Stromal cell of bone marrow (primary cell): ENCODE results near the gene CYBB.

Source experiments
- DNase-seq: peaks from one replicate; pipeline ENCODE4 v3.0.0-alpha.2; 2012; ENCODE audit warnings: low read depth

Gene CYBB

GRCh38 chrX:37786624-37787422 lies 7.0 kb downstream of the CYBB start:
- DNase-seq: no peak

- DNase-seq: no peak
These were observed 7.6 kb downstream of the CYBB start for GRCh38 chrX:37787423-37787869.

GRCh38 chrX:37796310-37796709 lies 16.5 kb downstream of the CYBB start:
- DNase-seq: no peak

GRCh38 chrX:37796805-37797204 lies 16.9 kb downstream of the CYBB start:
- no peak for DNase-seq

GRCh38 chrX:37799936-37800335 lies 20.1 kb downstream of the CYBB start:
- no peak for DNase-seq

GRCh38 chrX:37800717-37801116 lies 20.9 kb downstream of the CYBB start:
- no peak for DNase-seq

GRCh38 chrX:37802028-37802427 lies 22.2 kb downstream of the CYBB start:
- DNase-seq: no peak

- DNase-seq: no peak
These were observed 23.2 kb downstream of the CYBB start for GRCh38 chrX:37803057-37803456.

GRCh38 chrX:37809970-37810369 lies 30.1 kb downstream of the CYBB start:
- DNase-seq: no peak

- DNase-seq: no peak
These were observed 32.3 kb downstream of the CYBB start for GRCh38 chrX:37812110-37812509.

- no peak for DNase-seq
These were observed 33.7 kb downstream of the CYBB start for GRCh38 chrX:37813570-37813969.

- no peak for DNase-seq
These were observed 35.5 kb downstream of the CYBB start for GRCh38 chrX:37815366-37815765.

- DNase-seq: no peak
These were observed 36.9 kb downstream of the CYBB start for GRCh38 chrX:37816766-37817165.

GRCh38 chrX:37817176-37817575 lies 37.3 kb downstream of the CYBB start:
- DNase-seq: no peak

- no peak for DNase-seq
These were observed 37.7 kb downstream of the CYBB start for GRCh38 chrX:37817579-37817978.

- no peak for DNase-seq
These were observed 38.2 kb downstream of the CYBB start for GRCh38 chrX:37818031-37818430.

- DNase-seq: no peak
These were observed 40.8 kb downstream of the CYBB start for GRCh38 chrX:37820646-37821045.

- DNase-seq: no peak
These were observed 44.8 kb downstream of the CYBB start for GRCh38 chrX:37824491-37825214.

GRCh38 chrX:37825215-37825842 lies 45.5 kb downstream of the CYBB start:
- no peak for DNase-seq

GRCh38 chrX:37829721-37830120 lies 49.9 kb downstream of the CYBB start:
- no peak for DNase-seq

GRCh38 chrX:37830371-37830770 lies 50.5 kb downstream of the CYBB start:
- DNase-seq: no peak

GRCh38 chrX:37834937-37835336 lies 55.1 kb downstream of the CYBB start:
- DNase-seq: no peak

- DNase-seq: no peak
These were observed 61.1 kb downstream of the CYBB start for GRCh38 chrX:37840931-37841330.
